Cortex of kidney (tissue), 1 donor: Measurements from ENCODE around the gene RABGGTB.
"Not testable (repeated sequence)": the region's sequence is repeated elsewhere in the genome, so short reads cannot be mapped to it uniquely, and the experiment has no call there.

Experiments used
- DNase-seq: peaks from one replicate; lab custom pipeline; 2025; lab: John Stamatoyannopoulos, UW

Gene RABGGTB

DNA sequence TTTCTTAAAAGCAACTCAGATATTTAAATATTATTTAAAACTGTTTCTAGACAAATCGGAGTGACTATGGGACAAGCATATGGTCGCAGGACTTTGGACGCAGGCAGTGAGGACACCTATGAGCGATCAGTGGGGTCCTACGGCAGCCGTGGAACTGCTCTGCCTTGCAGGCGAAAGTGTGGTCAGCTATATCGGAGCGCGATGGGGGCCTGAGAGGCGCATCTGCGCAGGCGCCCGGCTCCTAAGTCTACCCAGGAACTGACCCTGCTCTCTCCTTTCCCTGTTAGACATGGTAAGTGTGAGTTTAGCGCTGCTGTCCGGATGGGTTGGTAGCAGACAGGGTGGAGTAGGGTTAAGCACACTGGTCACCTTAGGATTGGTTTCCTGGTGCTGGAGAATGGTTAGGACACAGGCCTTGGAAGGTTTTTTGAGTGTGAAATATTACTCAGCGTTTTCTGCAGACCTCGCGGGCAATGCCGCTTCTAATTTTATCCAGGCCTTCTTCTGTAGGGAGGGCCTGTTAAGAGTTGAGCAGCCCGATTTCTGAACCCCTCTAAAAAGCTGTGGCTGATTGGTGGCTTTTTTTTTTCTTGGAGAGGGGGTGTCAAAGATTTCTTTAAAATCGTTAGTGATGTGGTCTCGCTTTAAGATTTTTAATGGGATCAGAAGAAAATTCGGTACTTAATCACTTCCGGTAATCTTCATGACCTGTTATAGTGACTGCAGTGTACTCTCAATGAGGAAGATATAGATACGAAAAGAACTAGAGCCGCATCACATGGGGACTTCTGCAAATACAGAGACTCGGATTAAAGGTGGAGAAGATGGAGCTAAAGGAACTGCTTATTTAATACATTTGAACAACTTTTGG is at the start of gene RABGGTB:
Gene RABGGTB, plus strand, starts transcription at position 274 of the 871 bp plus-strand sequence. Its CDS starts 16 bp downstream, at position 290.
- peak; percentile 26 for DNase-seq

DNA sequence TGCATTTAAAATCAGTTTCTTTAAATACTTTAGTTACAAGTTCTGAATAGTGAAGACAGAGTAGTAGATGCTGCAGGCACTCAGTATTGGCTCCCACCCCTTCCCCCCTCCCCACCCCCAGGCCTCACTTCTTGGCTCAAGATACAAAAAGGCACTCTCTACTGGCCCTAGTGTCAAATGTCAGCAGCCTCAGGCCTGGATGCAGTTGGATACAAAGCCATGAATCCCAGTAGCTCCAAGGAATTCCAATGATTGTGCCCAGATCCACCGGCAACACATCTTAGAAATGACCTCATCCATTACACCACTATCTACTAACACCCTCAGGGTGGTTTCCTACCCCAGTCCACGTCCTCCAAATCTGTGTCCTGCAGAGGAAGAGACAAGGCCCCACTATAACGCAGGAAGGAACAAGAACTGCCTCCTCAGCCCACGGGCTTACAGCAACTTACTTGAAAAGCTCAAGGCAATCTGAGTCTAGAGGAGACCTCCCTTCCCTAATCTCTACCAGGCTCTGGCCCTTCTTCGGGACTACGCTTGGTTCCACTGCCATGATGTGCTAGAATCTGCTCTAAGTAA is 43.9 kb upstream of the RABGGTB start:
- DNase-seq = no peak

DNA sequence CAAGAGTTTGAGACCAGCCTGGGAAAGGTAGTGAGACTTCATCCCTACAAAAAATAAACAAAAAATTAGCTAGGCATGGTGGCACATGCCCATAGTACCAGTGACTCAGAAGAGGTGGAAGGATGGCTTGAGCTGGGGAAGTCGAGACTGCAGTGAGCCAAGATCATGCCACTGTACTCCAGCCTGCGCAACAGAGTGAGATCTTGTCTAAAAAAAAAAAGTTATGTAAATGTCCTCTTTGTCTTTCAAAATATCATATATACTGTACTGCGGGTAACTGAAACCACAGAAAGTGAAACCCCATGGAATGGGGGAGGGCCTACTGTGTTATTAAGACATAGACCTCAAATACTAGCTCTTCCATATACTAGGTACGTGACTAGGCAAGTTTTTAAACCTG is 40.8 kb upstream of the RABGGTB start:
- no peak for DNase-seq

DNA sequence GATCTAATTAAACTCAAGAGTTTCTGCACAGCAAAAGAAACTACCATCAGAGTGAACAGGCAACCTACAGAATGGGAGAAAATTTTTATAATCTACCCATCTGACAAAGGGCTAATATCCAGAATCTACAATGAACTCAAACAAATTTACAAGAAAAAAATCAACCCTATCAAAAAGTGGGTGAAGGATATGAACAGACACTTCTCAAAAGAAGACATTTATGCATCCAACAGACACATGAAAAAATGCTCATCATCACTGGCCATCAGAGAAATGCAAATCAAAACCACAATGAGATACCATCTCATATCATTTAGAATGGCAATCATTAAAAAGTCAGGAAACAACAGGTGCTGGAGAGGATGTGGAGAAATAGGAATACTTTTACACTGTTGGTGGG is 28.8 kb upstream of the RABGGTB start:
- not testable (repeated sequence) for DNase-seq

DNA sequence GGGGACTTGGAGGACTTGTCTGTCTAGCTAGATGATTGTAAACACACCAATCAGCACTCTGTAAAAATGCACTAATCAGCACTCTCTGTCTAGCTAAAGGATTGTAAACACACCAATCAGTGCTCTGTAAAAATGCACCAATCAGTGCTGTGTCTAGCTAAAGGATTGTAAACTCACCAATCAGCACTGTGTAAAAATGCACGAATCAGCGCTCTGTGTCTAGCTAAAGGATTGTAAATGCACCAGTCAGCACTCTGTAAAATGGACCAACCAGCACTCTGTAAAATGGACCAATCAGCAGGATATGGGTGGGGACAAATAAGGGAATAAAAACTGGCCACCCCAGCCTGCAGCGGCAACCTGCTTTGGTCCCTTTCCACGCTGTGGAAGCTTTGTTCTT is 27.5 kb upstream of the RABGGTB start:
- not testable (repeated sequence) for DNase-seq

DNA sequence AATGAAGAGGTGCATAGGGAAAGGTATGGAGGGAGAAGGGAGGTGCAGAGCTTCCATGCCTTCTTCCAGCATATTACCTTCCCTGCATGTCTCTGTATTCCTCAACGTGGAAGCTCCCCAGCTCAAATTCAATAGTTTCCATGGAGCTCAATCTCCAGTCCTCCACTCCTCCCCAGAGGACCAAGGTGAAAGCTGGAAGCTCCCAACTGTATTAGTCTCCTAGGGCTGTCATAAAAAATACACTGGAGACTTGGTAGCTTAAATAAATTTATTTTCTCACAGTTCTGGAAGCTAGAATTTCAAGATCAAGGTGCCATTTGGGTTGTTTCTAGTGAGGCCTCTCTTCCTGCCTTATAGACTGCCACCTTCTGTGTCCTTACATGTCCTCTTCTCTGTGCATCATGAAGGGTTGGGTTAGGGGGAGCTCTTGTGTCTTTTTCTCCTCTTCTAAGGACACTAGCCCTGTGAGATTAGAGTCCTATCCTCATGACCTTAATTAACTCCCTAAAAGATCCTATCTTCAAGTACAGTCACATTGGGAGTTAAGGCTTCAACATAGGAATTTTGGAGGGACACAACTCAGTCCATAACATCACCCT is 21.9 kb upstream of the RABGGTB start:
- DNase-seq = no peak

DNA sequence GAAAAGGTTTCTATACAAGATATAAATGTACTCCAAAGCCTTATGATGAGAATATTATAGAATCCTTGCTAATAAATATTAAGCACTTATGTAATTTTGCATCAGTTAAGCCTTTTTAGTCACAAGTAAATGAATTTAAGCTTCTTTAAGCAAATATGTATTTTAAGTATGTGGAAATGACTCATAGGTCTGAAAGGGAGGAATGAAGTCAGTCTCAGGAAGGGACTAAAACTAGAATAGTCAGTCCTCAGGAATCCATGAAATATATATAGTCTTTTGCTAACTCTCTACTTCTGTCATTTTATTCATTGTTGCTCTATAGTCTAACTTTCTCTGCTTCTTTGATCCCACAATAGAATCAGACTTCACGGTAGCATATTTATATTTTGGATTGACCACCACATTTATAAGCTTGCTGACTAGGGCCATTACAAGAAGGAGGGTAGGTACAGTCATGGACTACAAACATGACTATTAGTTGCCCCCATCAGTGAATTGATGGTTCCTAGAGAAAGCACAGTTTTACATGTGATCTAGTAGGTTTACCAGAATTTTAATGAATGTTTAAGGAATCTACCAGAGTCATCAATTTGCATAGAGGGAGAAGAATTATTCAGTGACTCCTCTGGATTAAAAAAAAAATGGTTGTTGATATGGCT is 20.2 kb upstream of the RABGGTB start:
- no peak for DNase-seq

DNA sequence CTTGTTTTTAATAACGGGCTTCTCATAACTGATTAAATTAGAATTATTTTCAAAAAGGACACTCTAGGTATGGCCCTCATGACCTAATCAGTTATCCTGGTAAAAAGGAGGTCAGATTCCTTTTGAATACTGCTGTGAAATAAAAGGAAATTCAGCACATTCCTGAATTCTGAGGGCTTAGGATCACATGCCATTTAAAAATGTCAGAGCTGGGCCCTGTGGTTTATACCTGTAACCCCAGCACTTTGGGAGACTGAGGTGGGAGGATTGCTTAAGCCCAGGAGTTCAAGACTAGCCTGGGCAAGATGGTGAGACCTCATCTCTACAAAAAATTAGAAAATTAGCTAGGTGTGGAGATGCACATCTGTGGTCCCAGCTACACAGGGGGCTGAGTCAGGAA is 18.0 kb upstream of the RABGGTB start:
- DNase-seq = no peak

DNA sequence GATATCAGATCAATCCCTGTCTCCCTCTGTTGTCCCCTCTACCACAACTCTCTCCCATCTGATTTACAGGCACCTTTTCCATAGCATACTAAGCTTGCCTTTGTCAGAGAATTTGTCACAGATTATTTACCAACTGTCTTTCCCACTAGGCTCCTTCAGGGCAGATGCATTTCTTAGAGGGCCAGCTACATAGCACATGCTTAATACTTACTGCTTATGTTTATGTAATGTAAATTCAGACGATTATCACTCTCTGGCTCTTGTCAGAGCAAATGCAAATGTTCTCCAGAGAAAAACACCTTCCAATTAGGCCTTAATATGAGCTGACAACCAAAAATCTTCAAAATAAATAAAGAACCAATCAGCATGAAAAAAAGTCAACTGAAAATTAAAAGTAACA is 15.3 kb upstream of the RABGGTB start:
- no peak for DNase-seq

DNA sequence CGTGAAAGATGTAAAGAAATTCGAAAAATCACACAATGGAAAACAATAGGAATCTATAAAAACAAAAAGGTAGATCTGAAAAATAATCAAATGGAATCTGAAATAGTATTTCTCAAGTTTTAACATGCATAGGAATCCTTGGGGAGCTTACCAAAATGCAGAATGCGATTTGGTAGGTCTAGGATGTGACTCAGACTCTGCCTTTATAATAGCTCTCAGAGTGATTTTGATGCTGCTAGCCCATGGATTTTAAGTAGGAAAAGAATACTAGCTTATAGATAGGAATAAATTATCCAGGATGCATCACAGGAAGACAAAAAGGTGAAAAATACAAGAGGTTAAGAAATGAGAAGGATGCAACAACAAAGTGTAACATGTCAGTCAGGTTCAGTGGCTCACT is 14.1 kb upstream of the RABGGTB start:
- no peak for DNase-seq

DNA sequence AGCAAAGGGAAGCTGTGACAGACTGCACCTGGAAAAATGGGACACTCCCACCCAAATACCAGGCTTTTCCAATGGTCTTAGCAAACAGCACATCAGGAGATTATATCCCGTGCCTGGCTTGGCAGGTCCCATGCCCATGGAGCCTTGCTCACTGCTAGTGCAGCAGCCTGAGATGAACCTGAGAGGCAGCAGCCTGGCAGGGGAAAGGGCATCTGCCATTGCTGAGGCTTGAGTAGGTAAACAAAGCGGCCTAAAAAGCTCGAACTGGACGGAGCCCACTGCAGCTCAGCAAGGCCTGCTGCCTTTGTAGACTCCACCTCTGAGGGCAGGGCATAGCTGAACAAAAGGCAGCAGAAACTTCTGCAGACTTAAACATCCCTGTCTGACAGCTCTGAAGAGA is 8.2 kb upstream of the RABGGTB start:
- not testable (repeated sequence) for DNase-seq

DNA sequence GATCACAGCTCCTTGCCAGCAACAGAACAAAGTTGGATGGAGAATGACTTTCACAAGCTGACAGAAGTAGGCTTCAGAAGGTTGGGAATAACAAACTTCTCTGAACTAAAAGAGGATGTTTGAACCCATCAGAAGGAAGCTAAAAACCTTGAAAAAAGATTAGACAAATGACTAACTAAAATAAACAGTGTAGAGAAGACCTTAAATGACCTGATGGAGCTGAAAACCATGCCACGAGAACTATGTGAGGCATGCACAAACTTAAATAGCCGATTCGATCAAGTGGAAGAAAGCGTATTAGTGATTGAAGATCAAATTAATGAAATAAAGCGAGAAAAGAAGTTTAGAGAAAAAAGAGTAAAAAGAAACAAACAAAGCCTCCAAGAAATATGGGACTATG is 7.4 kb upstream of the RABGGTB start:
- DNase-seq = not testable (repeated sequence)

DNA sequence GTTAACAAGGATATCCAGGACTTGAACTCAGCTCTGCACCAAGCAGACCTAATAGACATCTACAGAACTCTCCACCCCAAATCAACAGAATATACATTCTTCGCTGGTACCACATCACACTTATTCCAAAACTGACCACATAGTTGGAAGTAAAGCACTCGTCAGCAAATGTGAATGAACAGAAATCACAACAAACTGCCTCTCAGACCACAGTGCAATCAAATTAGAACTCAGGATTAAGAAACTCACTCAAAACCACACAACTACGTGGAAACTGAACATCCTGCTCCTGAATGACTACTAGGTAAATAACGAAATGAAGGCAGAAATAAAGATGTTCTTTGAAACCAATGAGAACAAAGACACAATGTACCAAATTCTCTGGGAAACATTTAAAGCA is 5.9 kb upstream of the RABGGTB start:
- DNase-seq = not testable (repeated sequence)

DNA sequence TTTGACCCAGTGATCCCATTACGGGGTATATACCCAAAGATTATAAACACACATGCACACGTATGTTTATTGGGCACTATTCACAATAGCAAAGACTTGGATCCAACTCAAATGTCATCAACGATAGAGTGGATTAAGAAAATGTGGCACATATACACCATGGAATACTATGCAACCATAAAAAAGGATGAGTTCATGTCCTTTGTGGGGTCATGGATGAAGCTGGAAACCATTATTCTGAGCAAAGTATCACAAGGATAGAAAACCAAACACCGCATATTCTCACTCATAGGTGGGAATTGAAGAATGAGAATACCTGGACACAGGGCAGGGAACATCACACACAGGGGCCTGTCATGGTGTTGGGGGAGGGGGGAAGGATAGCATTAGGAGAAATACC is 2.1 kb upstream of the RABGGTB start:
- not testable (repeated sequence) for DNase-seq

DNA sequence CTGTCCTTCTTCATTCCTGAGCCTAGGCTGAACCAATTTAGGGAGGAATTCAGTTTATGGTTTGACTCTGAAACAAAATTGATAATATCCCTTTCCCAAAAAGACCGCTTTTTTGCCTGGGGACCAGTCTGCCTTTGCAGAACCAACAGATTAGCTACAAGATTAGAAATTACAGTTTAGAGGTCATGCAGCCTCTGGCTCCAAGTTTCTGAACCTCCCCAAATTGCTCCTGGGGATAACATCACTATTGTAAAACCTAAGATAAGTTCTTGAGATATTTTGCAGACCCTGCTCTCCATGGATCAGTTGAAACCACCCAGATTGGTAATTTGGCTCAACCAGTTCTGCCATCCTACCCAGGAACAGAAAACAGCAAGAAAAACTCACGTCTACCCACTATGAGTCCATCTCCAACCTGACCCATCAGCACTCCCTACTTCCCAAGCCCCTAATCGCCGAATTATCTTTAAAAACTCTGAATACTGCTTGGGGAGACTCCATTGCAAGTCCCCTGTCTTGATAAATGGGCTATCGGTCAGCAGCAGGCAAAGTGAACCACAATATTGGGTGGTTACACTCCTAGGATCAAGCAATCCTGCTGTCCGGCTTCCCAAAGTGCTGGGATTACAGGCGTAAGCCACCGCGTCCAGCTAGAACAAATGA is 605 bp upstream of the RABGGTB start:
- no peak for DNase-seq

DNA sequence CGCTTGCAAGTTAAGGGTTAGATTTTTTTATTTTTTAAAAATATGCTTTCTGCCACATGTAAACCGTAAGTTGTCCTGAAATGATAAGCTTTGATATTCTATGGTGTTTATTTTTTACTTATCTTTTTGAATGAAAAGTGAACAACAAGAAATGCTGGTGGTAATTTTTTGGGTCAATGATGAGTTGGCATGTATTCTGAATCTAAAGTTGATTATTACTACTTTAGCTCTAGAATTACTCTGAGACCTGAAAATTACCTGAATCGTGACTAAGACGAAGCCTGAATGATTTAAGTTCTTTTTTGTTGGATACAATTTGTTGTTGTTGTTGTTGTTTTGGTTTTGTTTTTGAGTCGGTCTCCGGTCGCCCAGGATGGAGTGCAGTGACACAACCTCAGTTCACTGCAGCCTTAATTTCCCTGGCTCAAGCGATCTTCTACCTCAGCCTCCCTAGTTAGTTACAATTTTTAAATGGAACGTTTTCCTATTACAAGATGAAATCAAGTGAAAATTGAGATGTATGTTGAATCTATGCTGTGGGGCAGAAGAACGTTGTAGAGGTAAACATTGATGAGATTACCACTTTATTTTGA is 941 bp downstream of the RABGGTB start:
- no peak for DNase-seq

DNA sequence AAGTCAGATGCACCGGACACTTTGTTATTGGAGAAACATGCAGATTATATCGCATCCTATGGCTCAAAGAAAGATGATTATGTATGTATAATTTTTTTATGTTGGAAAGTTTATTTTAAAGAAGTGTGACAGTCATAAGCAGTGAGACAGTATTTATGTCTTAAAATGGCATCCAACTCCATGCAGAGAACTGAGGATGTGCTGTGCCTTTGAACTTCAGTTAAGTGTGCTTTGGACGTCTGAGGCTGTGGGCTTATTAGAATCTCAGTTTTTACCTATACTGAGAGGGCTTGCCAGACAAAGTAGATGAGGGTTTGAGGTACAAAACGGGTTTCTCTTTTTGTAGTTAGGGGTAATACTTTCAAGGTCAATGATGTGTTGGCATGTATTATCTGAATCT is 1.5 kb downstream of the RABGGTB start:
- no peak for DNase-seq

DNA sequence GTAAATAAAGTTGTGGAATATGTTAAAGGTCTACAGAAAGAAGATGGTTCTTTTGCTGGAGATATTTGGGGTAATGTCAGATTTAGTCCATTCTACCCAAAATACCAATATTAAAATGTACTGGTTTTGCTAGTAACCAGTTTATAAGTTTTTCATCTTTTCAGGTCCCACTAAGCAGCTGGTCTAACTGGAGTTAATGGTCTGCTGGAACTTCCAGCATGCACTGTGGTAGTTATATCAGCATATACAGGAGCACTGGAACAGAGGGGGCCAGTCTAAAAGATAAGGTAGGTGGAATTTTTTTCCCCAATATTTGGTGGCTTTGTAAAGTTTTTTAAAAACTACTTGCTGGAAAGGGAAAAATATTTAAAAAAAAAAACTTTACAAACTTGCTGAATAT is 3.9 kb downstream of the RABGGTB start:
- no peak for DNase-seq

DNA sequence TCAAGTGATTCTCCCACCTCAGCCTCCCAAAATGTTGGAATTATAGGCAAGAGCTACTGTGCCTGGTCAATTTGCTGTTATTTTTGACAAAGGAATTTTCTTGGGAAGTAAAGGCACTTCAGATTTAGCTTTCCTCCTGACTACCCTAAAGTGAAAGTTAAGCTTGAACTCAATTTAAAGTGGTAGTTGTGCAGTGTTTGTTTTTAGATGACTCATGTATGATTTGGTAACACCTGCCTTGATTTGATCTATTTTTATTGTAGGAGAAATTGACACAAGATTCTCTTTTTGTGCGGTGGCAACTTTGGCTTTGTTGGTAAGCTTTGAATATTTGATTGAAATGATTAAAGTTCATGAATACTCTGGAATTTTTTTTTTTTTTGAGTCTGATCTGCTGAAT is 5.0 kb downstream of the RABGGTB start:
- DNase-seq = no peak

DNA sequence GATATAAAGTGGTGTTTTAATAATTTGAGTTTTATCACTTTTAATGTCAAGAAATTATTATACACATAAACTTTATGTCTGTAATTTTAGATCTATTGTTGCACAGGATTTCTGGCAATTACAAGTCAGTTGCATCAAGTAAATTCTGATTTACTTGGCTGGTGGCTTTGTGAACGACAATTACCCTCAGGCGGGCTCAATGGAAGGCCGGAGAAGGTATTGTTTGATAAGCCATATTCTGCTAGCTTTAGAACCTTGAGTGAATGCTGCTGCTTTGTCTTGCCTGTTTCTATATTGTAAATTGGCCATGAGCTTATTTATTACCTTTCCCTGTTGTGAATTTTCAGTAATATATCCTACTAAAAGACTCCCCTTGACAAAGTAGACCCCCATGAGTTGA is 6.0 kb downstream of the RABGGTB start:
- no peak for DNase-seq

DNA sequence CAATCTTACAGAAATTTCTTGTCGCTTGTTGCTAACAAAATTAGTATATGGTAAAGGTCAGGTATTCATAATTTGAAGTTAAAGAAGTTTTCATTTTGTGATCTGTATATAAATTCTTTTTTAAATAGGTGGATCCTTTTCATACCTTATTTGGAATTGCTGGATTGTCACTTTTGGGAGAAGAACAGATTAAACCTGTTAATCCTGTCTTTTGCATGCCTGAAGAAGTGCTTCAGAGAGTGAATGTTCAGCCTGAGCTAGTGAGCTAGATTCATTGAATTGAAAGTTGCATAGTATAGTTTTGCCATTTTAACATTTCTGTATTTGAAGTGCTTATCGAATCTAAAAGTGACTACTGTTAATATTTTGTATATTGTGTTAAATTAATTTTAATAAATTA is 8.3 kb downstream of the RABGGTB start:
- DNase-seq = no peak

DNA sequence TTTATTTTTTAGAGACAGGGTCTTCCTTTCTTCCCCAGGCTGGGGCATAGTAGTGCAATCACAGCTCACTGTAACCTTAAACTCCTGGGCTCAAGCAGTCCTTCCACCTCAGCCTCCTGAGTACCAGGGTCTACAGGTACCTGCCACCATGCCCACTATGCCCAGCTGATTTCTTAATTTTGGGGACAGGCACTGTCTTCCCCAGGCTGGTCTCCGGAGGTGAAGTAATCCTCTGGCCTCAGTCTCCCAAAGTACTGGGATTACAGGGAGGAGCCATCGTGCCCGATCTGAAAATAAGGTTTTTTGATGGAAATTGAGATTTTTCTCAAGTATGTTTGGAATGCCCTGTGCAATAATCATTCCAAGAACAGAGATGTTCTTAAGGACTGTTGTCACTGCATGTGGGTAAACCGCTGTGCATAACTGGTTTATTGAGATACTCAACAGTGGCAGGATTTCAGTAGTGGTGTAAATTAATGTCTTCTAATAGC is 9.7 kb downstream of the RABGGTB start:
- DNase-seq = no peak
